ENCODE measurements around the gene SACM1L. TPM values are rescaled to one million over a fixed set of nuclear protein-coding genes. Genes with fewer than 3 reads are reported as not detected.

Gene SACM1L
- total RNA-seq, 2 donors from 2014 or later = 149 to 161 TPM

GRCh38 chr3:45665101-45665572 is 24.1 kb upstream of the SACM1L start:
- 83 to 87% methylated on average over 9 of the region's 9 CpGs for WGBS, 2 experiments (ENCODE audit: insufficient coverage in 1 of 2, insufficient read length in 1 of 2)
- TF ChIP-seq CTCF (conservative IDR thresholded peaks at IDR 0.05) = peak; percentile 98
- peak; percentile 88 for DNase-seq
- Mint-ChIP-seq H3K27ac (peak overlapping the region; percentile 52), H3K4me3 (no peak overlapping the region), H3K9me3 (peaks cover 3% of the 10 kb centered on the region), H3K27me3 (ENCODE audit: insufficient read depth) (no peaks in the 10 kb centered on the region), H3K36me3 (ENCODE audit: low read depth) (peaks cover 48% of the 10 kb centered on the region), H3K4me1 (peaks cover 21% of the 10 kb centered on the region)
- H3K27ac ChIP-seq (ENCODE audit: low read depth, low read length) = no peak overlapping the region
- H3K27me3 ChIP-seq (ENCODE audit: control insufficient read depth, insufficient read depth, low read length, poor library complexity, severe bottlenecking) = no peaks in the 10 kb centered on the region
- peaks cover 12% of the 10 kb centered on the region for H3K9me3 ChIP-seq (ENCODE audit: control insufficient read depth, low read length)
- H3K9ac ChIP-seq (ENCODE audit: extremely low read depth, low read length, poor library complexity, severe bottlenecking) = no peak overlapping the region
- H3K4me3 ChIP-seq (ENCODE audit: low read length) = no peak overlapping the region
- peaks cover 31% of the 10 kb centered on the region for H3K36me3 ChIP-seq (ENCODE audit: control insufficient read depth, insufficient read depth, low read length)
- peaks cover 4% of the 10 kb centered on the region for H3K4me1 ChIP-seq (ENCODE audit: control insufficient read depth, insufficient read depth, low read length)

GRCh38 chr3:45666757-45667431 is 22.3 kb upstream of the SACM1L start:
- 90 to 93% methylated on average over 7 to 8 of the region's 8 CpGs for WGBS, 2 experiments (ENCODE audit: insufficient coverage in 1 of 2, insufficient read length in 1 of 2)
- H3K9me3 Mint-ChIP-seq = no peaks in the 10 kb centered on the region
- Histone ChIP-seq H3K9me3 (ENCODE audit: control insufficient read depth, low read length) (no peaks in the 10 kb centered on the region), H3K27me3 (ENCODE audit: control insufficient read depth, insufficient read depth, low read length, poor library complexity, severe bottlenecking) (no peaks in the 10 kb centered on the region), H3K4me1 (ENCODE audit: control insufficient read depth, insufficient read depth, low read length) (peaks cover 14% of the 10 kb centered on the region), H3K27ac (ENCODE audit: low read depth, low read length) (no peak overlapping the region), H3K4me3 (ENCODE audit: low read length) (no peak overlapping the region), H3K9ac (ENCODE audit: extremely low read depth, low read length, poor library complexity, severe bottlenecking) (no peak overlapping the region), H3K36me3 (ENCODE audit: control insufficient read depth, insufficient read depth, low read length) (peaks cover 35% of the 10 kb centered on the region)
- no peak for DNase-seq
- no peaks in the 10 kb centered on the region for H3K27me3 Mint-ChIP-seq (ENCODE audit: insufficient read depth)
- H3K4me1 Mint-ChIP-seq = peaks cover 32% of the 10 kb centered on the region
- peak overlapping the region; percentile 50 for H3K27ac Mint-ChIP-seq
- peaks cover 42% of the 10 kb centered on the region for H3K36me3 Mint-ChIP-seq (ENCODE audit: low read depth)
- H3K4me3 Mint-ChIP-seq = no peak overlapping the region
- TF ChIP-seq CTCF (conservative IDR thresholded peaks at IDR 0.05) = no peak

- Histone ChIP-seq H3K4me1 (ENCODE audit: control insufficient read depth, insufficient read depth, low read length) (peaks cover 14% of the 10 kb centered on the region), H3K27me3 (ENCODE audit: control insufficient read depth, insufficient read depth, low read length, poor library complexity, severe bottlenecking) (no peaks in the 10 kb centered on the region), H3K9ac (ENCODE audit: extremely low read depth, low read length, poor library complexity, severe bottlenecking) (no peak overlapping the region), H3K9me3 (ENCODE audit: control insufficient read depth, low read length) (no peaks in the 10 kb centered on the region), H3K36me3 (ENCODE audit: control insufficient read depth, insufficient read depth, low read length) (peaks cover 42% of the 10 kb centered on the region), H3K27ac (ENCODE audit: low read depth, low read length) (no peak overlapping the region), H3K4me3 (ENCODE audit: low read length) (no peak overlapping the region)
- peaks cover 49% of the 10 kb centered on the region for H3K36me3 Mint-ChIP-seq (ENCODE audit: low read depth)
- 93% methylated on average over 1 of the region's 1 CpG; no CpG with 5 or more reads in 1 of the 2 experiments for WGBS, 2 experiments (ENCODE audit: insufficient coverage in 1 of 2, insufficient read length in 1 of 2)
- no peak for TF ChIP-seq CTCF (conservative IDR thresholded peaks at IDR 0.05)
- no peak for DNase-seq
- no peaks in the 10 kb centered on the region for H3K27me3 Mint-ChIP-seq (ENCODE audit: insufficient read depth)
- H3K27ac Mint-ChIP-seq = no peak overlapping the region
- no peaks in the 10 kb centered on the region for H3K9me3 Mint-ChIP-seq
- no peak overlapping the region for H3K4me3 Mint-ChIP-seq
- peaks cover 36% of the 10 kb centered on the region for H3K4me1 Mint-ChIP-seq
These were observed 21.6 kb upstream of the SACM1L start for GRCh38 chr3:45667569-45667934.

Measured in endodermal cell (in vitro differentiated cells).